HepG2 (cell line): ENCODE measurements around the gene ATP10A. TPM values are rescaled to one million over a fixed set of nuclear protein-coding genes. Genes with fewer than 3 reads are reported as not detected.

ENCODE experiments used
- ATAC-seq: fragments of 200-7000 bp; cut with Tn5 transposase; 3 replicates; pipeline ENCODE4 v1.9.1; 2020; ENCODE audit warnings: mild to moderate bottlenecking, moderate library complexity
- BruUV-seq: library from RNA; stranded (reverse); fragments of 400-500 nt; replicated peaks from 2 replicates; lab custom pipeline; 2021; lab: Mats Ljungman, UMichigan
- CTCF ChIA-PET: fragments of 300-600 bp; formaldehyde crosslinking; extraction: SDS; loops from one replicate; lab custom pipeline; 2021; ENCODE audit warnings: low total read pairs, inconsistent platforms, low intra/inter-chr PET ratio; lab: Yijun Ruan, JAX
- POLR2A ChIA-PET: fragments of 350-600 bp; sonication (Branson Sonifier 250); formaldehyde crosslinking; loops from one replicate; lab custom pipeline; 2020; ENCODE audit warnings: antibody characterized with exemption, inconsistent platforms; lab: Yijun Ruan, JAX
- DNase-seq: peaks from one replicate; pipeline ENCODE4 v3.0.0-alpha.2; 2015; ENCODE audit warnings: low spot score
- FAIRE-seq: peaks from 3 replicates; lab custom pipeline; 2011; peaks lifted over from hg19 to GRCh38; lab: Jason Lieb, UNC
- H2AFZ ChIP-seq: one replicate; pipeline ENCODE4 v1.6.1; 2011; ENCODE audit warnings: low read length, inconsistent platforms
- H3K27ac ChIP-seq: fragments of 300-600 bp; 3 replicates; pipeline ENCODE4 v1.8.0; 2011; ENCODE audit warnings: mixed run types, mild to moderate bottlenecking, mixed read lengths, low read length, inconsistent platforms; ENCODE audit not compliant: insufficient read depth; ENCODE audit errors: extremely low read length
- H3K27me3 ChIP-seq, 2 experiments: fragments of 200-600 bp in 1 of 2; 2 replicates in 1 of 2; 3 replicates in 1 of 2; pipeline versions ENCODE4 v1.6.0 to v1.8.0; 2011; ENCODE audit warnings: low read length in 2 of 2, mild to moderate bottlenecking in 2 of 2, moderate library complexity in 2 of 2, inconsistent platforms in 1 of 2; ENCODE audit not compliant: insufficient read depth in 2 of 2, control insufficient read depth in 1 of 2
- H3K36me3 ChIP-seq, 2 experiments: fragments of 200-600 bp in 1 of 2; replicated peaks in 1 of 2; 2 replicates in 1 of 2; 3 replicates in 1 of 2; pipeline versions ENCODE4 v1.5.1 to v1.8.0; 2011; ENCODE audit warnings: low read length in 2 of 2, inconsistent platforms in 1 of 2; ENCODE audit not compliant: insufficient read depth in 2 of 2, control insufficient read depth in 1 of 2
- H3K4me1 ChIP-seq: 2 replicates; pipeline ENCODE4 v1.5.1; 2012; ENCODE audit warnings: low read length, inconsistent platforms; ENCODE audit not compliant: insufficient read depth
- H3K4me2 ChIP-seq: 2 replicates; pipeline ENCODE4 v1.6.0; 2011; ENCODE audit warnings: low read depth, low read length, inconsistent platforms
- H3K4me3 ChIP-seq, 3 experiments: fragments of 200-600 bp in 1 of 3; sonication (generic), shearing (Covaris generic) in 1 of 3; replicated peaks in 1 of 3; 2 replicates each; pipeline ENCODE4 v1.5.1; 2011 to 2016; ENCODE audit warnings: low read length in 3 of 3, inconsistent platforms in 2 of 3, low read depth in 2 of 3, mild to moderate bottlenecking in 2 of 3, control low read depth in 1 of 3, mixed read lengths in 1 of 3; ENCODE audit not compliant: insufficient read depth in 1 of 3
- H3K79me2 ChIP-seq: one replicate; pipeline ENCODE4 v1.6.1; 2011; ENCODE audit warnings: low read length, inconsistent platforms; ENCODE audit not compliant: insufficient read depth
- H3K9ac ChIP-seq: 2 replicates; pipeline ENCODE4 v1.6.0; 2011; ENCODE audit warnings: mild to moderate bottlenecking, low read depth, low read length, inconsistent platforms; ENCODE audit not compliant: insufficient read depth
- H3K9me3 ChIP-seq: 2 replicates; pipeline ENCODE4 v1.5.1; 2012; ENCODE audit warnings: mild to moderate bottlenecking, low read length
- H4K20me1 ChIP-seq: 2 replicates; pipeline ENCODE4 v1.6.0; 2011; ENCODE audit warnings: inconsistent platforms, mild to moderate bottlenecking, low read length, moderate library complexity; ENCODE audit not compliant: insufficient read depth
- ARNTL ChIP-seq: sonication (generic); formaldehyde crosslinking; IDR thresholded peaks from 2 replicates; pipeline ENCODE4 v1.4.0; 2020; ENCODE audit warnings: mild to moderate bottlenecking, missing genetic modification reagents
- GMEB1 ChIP-seq: sonication (generic); formaldehyde crosslinking; IDR thresholded peaks from 2 replicates; pipeline ENCODE4 v1.5.1; 2020; ENCODE audit warnings: missing genetic modification reagents, mild to moderate bottlenecking, borderline replicate concordance
- PHF8 ChIP-seq: sonication (generic); formaldehyde crosslinking; IDR thresholded peaks from 2 replicates; pipeline ENCODE4 v1.5.0; 2020; ENCODE audit warnings: missing genetic modification reagents
- SSRP1 ChIP-seq: IDR thresholded peaks from 2 replicates; pipeline ENCODE4 v1.6.1; 2016; ENCODE audit warnings: control low read depth
- TEAD3 ChIP-seq: optimal IDR thresholded peaks from 2 replicates; pipeline ENCODE3; 2016; ENCODE audit warnings: borderline replicate concordance
- ZKSCAN8 ChIP-seq: IDR thresholded peaks from 2 replicates; pipeline ENCODE4 v1.6.1; 2016; ENCODE audit warnings: borderline replicate concordance, missing genetic modification reagents, missing compliant biosample characterization
- ZNF101 ChIP-seq: sonication (generic); formaldehyde crosslinking; IDR thresholded peaks from 2 replicates; pipeline ENCODE4 v1.4.0; 2020; ENCODE audit warnings: mild to moderate bottlenecking, low read depth, missing genetic modification reagents, borderline replicate concordance
- ZNF367 ChIP-seq: sonication (generic); formaldehyde crosslinking; IDR thresholded peaks from 2 replicates; pipeline ENCODE4 v1.4.0; 2020; ENCODE audit warnings: missing genetic modification reagents, borderline replicate concordance
- ZNF382 ChIP-seq: sonication (generic); formaldehyde crosslinking; IDR thresholded peaks from 2 replicates; pipeline ENCODE4 v1.5.0; 2020; ENCODE audit warnings: missing genetic modification reagents, mild to moderate bottlenecking, borderline replicate concordance
- ZNF691 ChIP-seq: sonication (generic); formaldehyde crosslinking; IDR thresholded peaks from 2 replicates; pipeline ENCODE4 v1.4.0; 2020; ENCODE audit warnings: missing genetic modification reagents, low read depth, mild to moderate bottlenecking, borderline replicate concordance
- WGBS: methylation state at CpG from one replicate; pipeline ENCODE4 v1.1.6; 2017; ENCODE audit warnings: low lambda C conversion rate; 5-methylcytosine and 5-hydroxymethylcytosine counted together
- in situ Hi-C: cut with HindIII; loops from 2 replicates; pipeline ENCODE4 v1.10.0; 2017; ENCODE audit warnings: low pct_unique_long_range_greater_than_20kb; ENCODE audit not compliant: extremely low pct_ligation_motif_present
- intact Hi-C: fragments of 100-400 bp; cut with micrococcal nuclease; formaldehyde crosslinking; loops from one replicate; pipeline ENCODE4 v1.10.0; 2022; ENCODE audit not compliant: unreplicated experiment
- polyA plus RNA-seq, 8 experiments: library from polyadenylated mRNA; depleted of rRNA in 3 of 8; stranded (reverse) in 7 of 8; unstranded in 1 of 8; fragments of >200 nt; fragmentation: Illumina TruSeq in 4 of 8; extraction: Trizol in 4 of 8; gene quantifications; 2 replicates each; pipeline versions ENCODE4 v1.2.1 to v1.2.3, GENCODE V29; 2011 to 2016; ENCODE audit warnings: low read depth in 4 of 8, missing spikeins in 1 of 8, mixed read lengths in 1 of 8; ENCODE audit not compliant: insufficient read depth in 1 of 8
- total RNA-seq, 5 experiments: library from RNA; depleted of rRNA; stranded (reverse); fragments of >200 nt; fragmentation: Illumina TruSeq; extraction: Trizol; gene quantifications; 2 replicates each; pipeline ENCODE4 v1.2.3, GENCODE V29; 2016; ENCODE audit warnings: low read depth in 1 of 5
- TF ChIP-seq, protein P1 (sequence below): sonication (generic); formaldehyde crosslinking; IDR thresholded peaks from 2 replicates; pipeline ENCODE4 v1.8.1; 2023; ENCODE audit warnings: mild to moderate bottlenecking, missing genetic modification reagents
- TF ChIP-seq, protein P2 (sequence below): IDR thresholded peaks from 2 replicates; pipeline ENCODE4 v1.6.1; 2018; ENCODE audit warnings: missing genetic modification reagents, mild to moderate bottlenecking, missing compliant biosample characterization

The ATP10A gene
- total and polyA plus RNA-seq, 2 of the 13 experiments (the other 11 are each of a cell fraction or from before 2014, with no cell fraction given) = 0.58 to 4.2 TPM

- no peaks in the 10 kb centered on the region for H3K36me3 ChIP-seq
- H3K4me1 ChIP-seq = no peaks in the 10 kb centered on the region
- H3K79me2 ChIP-seq = no peaks in the 10 kb centered on the region
- no peak overlapping the region for H3K9ac ChIP-seq
- POLR2A ChIA-PET = no interaction called here
- DNase-seq = no peak
- FAIRE-seq = no peak
- no peak overlapping the region for H3K4me3 ChIP-seq
- no TSS peak for BruUV-seq
- intact Hi-C loops (no loop called here), in situ Hi-C loops (no loop called here)
- no peaks in the 10 kb centered on the region for H3K27me3 ChIP-seq
- 61% methylated on average over 20 of the region's 27 CpGs for WGBS
- no peak overlapping the region for H3K4me2 ChIP-seq
- no peak for TF ChIP-seq ZNF691 (CRISPR knock-in tag)
- no peak for TF ChIP-seq ARNTL
- TF ChIP-seq ZNF382 (CRISPR knock-in tag) = no peak
- no peak for TF ChIP-seq TEAD3 (CRISPR knock-in tag)
- TF ChIP-seq, protein P1, sequence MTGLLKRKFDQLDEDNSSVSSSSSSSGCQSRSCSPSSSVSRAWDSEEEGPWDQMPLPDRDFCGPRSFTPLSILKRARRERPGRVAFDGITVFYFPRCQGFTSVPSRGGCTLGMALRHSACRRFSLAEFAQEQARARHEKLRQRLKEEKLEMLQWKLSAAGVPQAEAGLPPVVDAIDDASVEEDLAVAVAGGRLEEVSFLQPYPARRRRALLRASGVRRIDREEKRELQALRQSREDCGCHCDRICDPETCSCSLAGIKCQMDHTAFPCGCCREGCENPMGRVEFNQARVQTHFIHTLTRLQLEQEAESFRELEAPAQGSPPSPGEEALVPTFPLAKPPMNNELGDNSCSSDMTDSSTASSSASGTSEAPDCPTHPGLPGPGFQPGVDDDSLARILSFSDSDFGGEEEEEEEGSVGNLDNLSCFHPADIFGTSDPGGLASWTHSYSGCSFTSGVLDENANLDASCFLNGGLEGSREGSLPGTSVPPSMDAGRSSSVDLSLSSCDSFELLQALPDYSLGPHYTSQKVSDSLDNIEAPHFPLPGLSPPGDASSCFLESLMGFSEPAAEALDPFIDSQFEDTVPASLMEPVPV (CRISPR knock-in tag) = no peak
- no peak for TF ChIP-seq ZKSCAN8
- TF ChIP-seq, protein P2, sequence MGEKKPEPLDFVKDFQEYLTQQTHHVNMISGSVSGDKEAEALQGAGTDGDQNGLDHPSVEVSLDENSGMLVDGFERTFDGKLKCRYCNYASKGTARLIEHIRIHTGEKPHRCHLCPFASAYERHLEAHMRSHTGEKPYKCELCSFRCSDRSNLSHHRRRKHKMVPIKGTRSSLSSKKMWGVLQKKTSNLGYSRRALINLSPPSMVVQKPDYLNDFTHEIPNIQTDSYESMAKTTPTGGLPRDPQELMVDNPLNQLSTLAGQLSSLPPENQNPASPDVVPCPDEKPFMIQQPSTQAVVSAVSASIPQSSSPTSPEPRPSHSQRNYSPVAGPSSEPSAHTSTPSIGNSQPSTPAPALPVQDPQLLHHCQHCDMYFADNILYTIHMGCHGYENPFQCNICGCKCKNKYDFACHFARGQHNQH (CRISPR knock-in tag) = no peak
- TF ChIP-seq ZNF101 (CRISPR knock-in tag) = no peak
- no peak for TF ChIP-seq ZNF367
- TF ChIP-seq SSRP1 (CRISPR knock-in tag) = no peak
- no peak for TF ChIP-seq PHF8
- TF ChIP-seq GMEB1 = no peak
- CTCF ChIA-PET = no interaction called here
- H4K20me1 ChIP-seq = no peaks in the 10 kb centered on the region
- no peak for ATAC-seq
- H3K27ac ChIP-seq = no peak overlapping the region
- no peaks in the 10 kb centered on the region for H3K9me3 ChIP-seq
- H2AFZ ChIP-seq = no peak overlapping the region
Observed at GRCh38 chr15:25707656-25708365, 155.3 kb downstream of the ATP10A start.
